ENCODE results near the gene SERBP1.

DNA sequence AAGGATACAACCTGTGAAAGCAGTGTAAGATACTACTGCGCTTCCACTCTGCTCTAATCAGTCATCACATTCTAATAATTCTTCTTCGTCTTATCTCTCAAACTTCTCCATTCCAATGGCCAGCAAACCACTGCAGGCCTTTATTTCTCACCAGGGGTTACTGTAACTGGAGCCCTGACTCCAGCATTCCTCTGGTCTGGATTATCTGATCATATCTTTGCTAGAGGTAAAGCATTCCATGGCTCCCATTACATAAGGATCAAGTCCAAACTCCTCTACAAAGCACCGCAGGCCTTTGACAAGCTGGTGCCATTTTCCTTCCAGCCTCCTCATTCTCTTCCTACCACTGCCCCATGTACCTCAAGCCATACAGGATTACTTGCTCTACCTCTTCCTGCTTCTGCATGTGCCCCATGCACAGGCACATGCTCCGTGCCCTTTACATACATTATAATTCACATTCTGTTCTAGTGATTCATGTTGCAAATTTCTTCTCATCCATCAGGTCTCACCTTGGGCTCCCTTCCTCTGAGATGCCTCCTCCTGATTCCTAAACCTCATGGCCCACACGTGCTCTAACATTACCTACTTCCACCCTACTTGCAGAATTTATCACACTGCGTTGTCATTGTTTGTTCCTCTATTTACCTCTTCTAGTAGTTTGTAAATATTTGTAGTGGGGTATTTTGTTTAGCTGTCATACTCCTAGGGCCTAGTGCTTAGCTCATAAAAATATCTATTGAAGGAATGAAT lies 9.3 kb upstream of the SERBP1 start:
- TF ChIP-seq, protein P1, sequence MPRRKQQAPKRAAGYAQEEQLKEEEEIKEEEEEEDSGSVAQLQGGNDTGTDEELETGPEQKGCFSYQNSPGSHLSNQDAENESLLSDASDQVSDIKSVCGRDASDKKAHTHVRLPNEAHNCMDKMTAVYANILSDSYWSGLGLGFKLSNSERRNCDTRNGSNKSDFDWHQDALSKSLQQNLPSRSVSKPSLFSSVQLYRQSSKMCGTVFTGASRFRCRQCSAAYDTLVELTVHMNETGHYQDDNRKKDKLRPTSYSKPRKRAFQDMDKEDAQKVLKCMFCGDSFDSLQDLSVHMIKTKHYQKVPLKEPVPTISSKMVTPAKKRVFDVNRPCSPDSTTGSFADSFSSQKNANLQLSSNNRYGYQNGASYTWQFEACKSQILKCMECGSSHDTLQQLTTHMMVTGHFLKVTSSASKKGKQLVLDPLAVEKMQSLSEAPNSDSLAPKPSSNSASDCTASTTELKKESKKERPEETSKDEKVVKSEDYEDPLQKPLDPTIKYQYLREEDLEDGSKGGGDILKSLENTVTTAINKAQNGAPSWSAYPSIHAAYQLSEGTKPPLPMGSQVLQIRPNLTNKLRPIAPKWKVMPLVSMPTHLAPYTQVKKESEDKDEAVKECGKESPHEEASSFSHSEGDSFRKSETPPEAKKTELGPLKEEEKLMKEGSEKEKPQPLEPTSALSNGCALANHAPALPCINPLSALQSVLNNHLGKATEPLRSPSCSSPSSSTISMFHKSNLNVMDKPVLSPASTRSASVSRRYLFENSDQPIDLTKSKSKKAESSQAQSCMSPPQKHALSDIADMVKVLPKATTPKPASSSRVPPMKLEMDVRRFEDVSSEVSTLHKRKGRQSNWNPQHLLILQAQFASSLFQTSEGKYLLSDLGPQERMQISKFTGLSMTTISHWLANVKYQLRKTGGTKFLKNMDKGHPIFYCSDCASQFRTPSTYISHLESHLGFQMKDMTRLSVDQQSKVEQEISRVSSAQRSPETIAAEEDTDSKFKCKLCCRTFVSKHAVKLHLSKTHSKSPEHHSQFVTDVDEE (CRISPR knock-in tag; IDR thresholded peaks at IDR 0.05): no peak
- TF ChIP-seq, protein P2, sequence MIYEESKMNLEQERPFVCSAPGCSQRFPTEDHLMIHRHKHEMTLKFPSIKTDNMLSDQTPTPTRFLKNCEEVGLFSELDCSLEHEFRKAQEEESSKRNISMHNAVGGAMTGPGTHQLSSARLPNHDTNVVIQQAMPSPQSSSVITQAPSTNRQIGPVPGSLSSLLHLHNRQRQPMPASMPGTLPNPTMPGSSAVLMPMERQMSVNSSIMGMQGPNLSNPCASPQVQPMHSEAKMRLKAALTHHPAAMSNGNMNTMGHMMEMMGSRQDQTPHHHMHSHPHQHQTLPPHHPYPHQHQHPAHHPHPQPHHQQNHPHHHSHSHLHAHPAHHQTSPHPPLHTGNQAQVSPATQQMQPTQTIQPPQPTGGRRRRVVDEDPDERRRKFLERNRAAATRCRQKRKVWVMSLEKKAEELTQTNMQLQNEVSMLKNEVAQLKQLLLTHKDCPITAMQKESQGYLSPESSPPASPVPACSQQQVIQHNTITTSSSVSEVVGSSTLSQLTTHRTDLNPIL (CRISPR knock-in tag; IDR thresholded peaks at IDR 0.05; ENCODE audit: low read depth): no peak
- TF ChIP-seq ZFP3 (CRISPR knock-in tag; IDR thresholded peaks at IDR 0.05) (no peak), GLIS3 (CRISPR knock-in tag; IDR thresholded peaks at IDR 0.05) (no peak), BACH2 (CRISPR knock-in tag; IDR thresholded peaks at IDR 0.05; ENCODE audit: borderline replicate concordance) (no peak), POU6F1 (CRISPR knock-in tag; IDR thresholded peaks at IDR 0.05; ENCODE audit: borderline replicate concordance, low read depth) (no peak), PATZ1 (CRISPR knock-in tag; IDR thresholded peaks at IDR 0.05; ENCODE audit: borderline replicate concordance) (no peak), TOX (CRISPR knock-in tag; IDR thresholded peaks at IDR 0.05; ENCODE audit: borderline replicate concordance) (no peak), SNAI2 (CRISPR knock-in tag; IDR thresholded peaks at IDR 0.05) (no peak), ZC3H10 (CRISPR knock-in tag; IDR thresholded peaks at IDR 0.05) (no peak)
- TF ChIP-seq, protein P3, sequence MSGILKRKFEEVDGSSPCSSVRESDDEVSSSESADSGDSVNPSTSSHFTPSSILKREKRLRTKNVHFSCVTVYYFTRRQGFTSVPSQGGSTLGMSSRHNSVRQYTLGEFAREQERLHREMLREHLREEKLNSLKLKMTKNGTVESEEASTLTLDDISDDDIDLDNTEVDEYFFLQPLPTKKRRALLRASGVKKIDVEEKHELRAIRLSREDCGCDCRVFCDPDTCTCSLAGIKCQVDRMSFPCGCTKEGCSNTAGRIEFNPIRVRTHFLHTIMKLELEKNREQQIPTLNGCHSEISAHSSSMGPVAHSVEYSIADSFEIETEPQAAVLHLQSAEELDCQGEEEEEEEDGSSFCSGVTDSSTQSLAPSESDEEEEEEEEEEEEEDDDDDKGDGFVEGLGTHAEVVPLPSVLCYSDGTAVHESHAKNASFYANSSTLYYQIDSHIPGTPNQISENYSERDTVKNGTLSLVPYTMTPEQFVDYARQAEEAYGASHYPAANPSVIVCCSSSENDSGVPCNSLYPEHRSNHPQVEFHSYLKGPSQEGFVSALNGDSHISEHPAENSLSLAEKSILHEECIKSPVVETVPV (CRISPR knock-in tag; IDR thresholded peaks at IDR 0.05): no peak
